ENCODE results near the gene AURKA.

AURKA gene

DNA sequence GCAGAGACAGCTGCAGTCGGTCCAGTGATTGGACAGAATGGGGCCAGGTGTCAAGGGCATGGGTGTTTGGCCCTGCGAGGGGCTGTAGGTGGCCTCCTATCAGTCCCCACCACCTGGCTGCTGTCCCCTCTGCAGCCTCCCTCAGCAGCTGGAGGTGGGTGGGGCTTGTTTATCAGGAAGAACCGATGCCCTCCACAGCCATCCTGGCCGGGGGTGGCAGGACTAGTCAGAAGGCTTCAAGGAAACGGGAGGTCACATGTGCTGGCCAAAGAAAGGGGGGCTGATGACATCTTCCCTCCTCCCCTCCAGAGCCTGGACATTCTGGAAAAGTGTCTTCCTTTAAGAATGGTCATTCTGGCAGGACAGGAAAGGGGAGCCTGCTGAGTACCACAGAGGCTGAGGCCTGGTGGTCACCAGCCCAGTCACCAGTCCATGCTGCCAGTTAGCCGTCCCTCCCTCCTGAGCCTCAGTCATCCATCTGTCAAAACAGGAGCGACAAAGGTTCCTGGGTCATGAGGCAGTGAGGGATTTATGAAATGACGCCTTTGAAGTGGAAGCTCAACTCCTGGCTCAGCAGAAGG lies 29.1 kb downstream of the AURKA start:
- H3K27me3 ChIP-seq (ENCODE audit: insufficient read depth, low read length, poor library complexity), result no peaks in the 10 kb centered on the region
- H3K4me3 ChIP-seq (ENCODE audit: low read depth in 1 of 2, low read length in 2 of 2), result no peak overlapping the region
- no peaks in the 10 kb centered on the region; the same call in 1 of the 2 replicates for H4K20me1 ChIP-seq (ENCODE audit: insufficient read depth, low read length)
- H2AFZ ChIP-seq (ENCODE audit: low read depth, low read length), result no peak overlapping the region
- peaks cover 21% of the 10 kb centered on the region for H3K4me1 ChIP-seq (ENCODE audit: insufficient read depth, low read length)
- ATAC-seq (ENCODE audit: insufficient read depth, low read depth), result no peak
- H3K4me2 ChIP-seq (ENCODE audit: insufficient read depth, low read length), result no peak overlapping the region
- H3K9ac ChIP-seq (ENCODE audit: low read depth, low read length), result no peak overlapping the region
- no peak overlapping the region for H3K27ac ChIP-seq (ENCODE audit: low read length)
- no peak for DNase-seq
- TF ChIP-seq, protein P1, sequence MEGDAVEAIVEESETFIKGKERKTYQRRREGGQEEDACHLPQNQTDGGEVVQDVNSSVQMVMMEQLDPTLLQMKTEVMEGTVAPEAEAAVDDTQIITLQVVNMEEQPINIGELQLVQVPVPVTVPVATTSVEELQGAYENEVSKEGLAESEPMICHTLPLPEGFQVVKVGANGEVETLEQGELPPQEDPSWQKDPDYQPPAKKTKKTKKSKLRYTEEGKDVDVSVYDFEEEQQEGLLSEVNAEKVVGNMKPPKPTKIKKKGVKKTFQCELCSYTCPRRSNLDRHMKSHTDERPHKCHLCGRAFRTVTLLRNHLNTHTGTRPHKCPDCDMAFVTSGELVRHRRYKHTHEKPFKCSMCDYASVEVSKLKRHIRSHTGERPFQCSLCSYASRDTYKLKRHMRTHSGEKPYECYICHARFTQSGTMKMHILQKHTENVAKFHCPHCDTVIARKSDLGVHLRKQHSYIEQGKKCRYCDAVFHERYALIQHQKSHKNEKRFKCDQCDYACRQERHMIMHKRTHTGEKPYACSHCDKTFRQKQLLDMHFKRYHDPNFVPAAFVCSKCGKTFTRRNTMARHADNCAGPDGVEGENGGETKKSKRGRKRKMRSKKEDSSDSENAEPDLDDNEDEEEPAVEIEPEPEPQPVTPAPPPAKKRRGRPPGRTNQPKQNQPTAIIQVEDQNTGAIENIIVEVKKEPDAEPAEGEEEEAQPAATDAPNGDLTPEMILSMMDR (IDR thresholded peaks at IDR 0.05; ENCODE audit: borderline replicate concordance, extremely low read depth, low read length, poor library complexity, severe bottlenecking), result no peak
- TF ChIP-seq EZH2 (IDR thresholded peaks at IDR 0.05; ENCODE audit: borderline replicate concordance, low read depth, low read length, severe bottlenecking), result no peak
- 0 out of 2 replicates have a peak, but pooled peaks cover 2% of the 10 kb centered on the region for H3K36me3 ChIP-seq (ENCODE audit: insufficient read depth, low read length)
- H3K9me3 ChIP-seq (ENCODE audit: insufficient read depth, low read length, severe bottlenecking), result no peaks in the 10 kb centered on the region
- no peaks in the 10 kb centered on the region for H3K79me2 ChIP-seq (ENCODE audit: insufficient read depth, low read length)

DNA sequence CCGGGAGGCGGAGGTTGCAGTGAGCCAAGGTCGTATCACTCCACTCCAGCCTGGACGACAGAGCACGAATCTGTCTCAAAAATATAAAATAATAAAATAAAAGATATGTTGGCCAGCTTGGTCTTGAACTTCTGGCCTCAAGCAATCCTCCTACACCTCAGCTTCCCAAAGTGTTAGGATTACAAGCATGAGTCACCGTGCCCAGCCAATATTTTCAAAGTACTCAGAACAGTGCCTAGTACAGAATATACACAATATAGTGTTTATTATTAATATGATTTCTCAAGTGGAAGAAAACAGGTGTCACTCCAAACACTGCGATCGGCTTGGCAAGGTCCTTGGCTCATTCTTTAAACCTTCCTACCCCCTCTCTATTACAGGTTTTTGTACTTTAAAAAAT lies 30.1 kb downstream of the AURKA start:
- Histone ChIP-seq H2AFZ (ENCODE audit: low read depth, low read length) (no peak overlapping the region), H3K9ac (ENCODE audit: low read depth, low read length) (no peak overlapping the region), H3K36me3 (ENCODE audit: insufficient read depth, low read length) (0 out of 2 replicates have a peak, but pooled peaks cover 2% of the 10 kb centered on the region), H3K9me3 (ENCODE audit: insufficient read depth, low read length, severe bottlenecking) (no peaks in the 10 kb centered on the region), H3K27ac (ENCODE audit: low read length) (no peak overlapping the region), H4K20me1 (ENCODE audit: insufficient read depth, low read length) (no peaks in the 10 kb centered on the region; the same call in 1 of the 2 replicates), H3K4me3 (ENCODE audit: low read depth in 1 of 2, low read length in 2 of 2) (no peak overlapping the region), H3K4me2 (ENCODE audit: insufficient read depth, low read length) (no peak overlapping the region), H3K79me2 (ENCODE audit: insufficient read depth, low read length) (no peaks in the 10 kb centered on the region), H3K27me3 (ENCODE audit: insufficient read depth, low read length, poor library complexity) (no peaks in the 10 kb centered on the region), H3K4me1 (ENCODE audit: insufficient read depth, low read length) (peaks cover 22% of the 10 kb centered on the region)
- TF ChIP-seq, protein P1 (IDR thresholded peaks at IDR 0.05; ENCODE audit: borderline replicate concordance, extremely low read depth, low read length, poor library complexity, severe bottlenecking), result no peak
- no peak for TF ChIP-seq EZH2 (IDR thresholded peaks at IDR 0.05; ENCODE audit: borderline replicate concordance, low read depth, low read length, severe bottlenecking)
- DNase-seq (no peak), ATAC-seq (ENCODE audit: insufficient read depth, low read depth) (no peak)

DNA sequence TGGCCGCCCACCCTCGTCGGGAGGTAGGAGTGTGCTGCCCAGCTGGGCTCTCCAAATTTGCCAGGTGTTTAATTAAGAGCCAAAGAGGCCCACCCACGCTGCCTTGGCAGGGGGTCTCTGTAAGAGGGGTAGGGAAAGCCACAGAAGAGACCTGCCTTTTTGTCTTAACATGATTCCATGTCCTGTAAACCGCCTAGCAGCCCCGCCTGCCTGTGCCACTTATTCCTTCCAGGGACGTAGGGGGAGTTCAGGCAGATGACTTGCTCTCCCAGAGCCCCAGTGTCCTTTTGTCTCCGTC lies 31.2 kb downstream of the AURKA start:
- no peak overlapping the region for H3K9ac ChIP-seq (ENCODE audit: low read depth, low read length)
- no peak overlapping the region for H3K27ac ChIP-seq (ENCODE audit: low read length)
- no peaks in the 10 kb centered on the region; the same call in 1 of the 2 replicates for H4K20me1 ChIP-seq (ENCODE audit: insufficient read depth, low read length)
- H3K9me3 ChIP-seq (ENCODE audit: insufficient read depth, low read length, severe bottlenecking), result no peaks in the 10 kb centered on the region
- no peaks in the 10 kb centered on the region for H3K27me3 ChIP-seq (ENCODE audit: insufficient read depth, low read length, poor library complexity)
- H3K4me2 ChIP-seq (ENCODE audit: insufficient read depth, low read length), result no peak overlapping the region
- TF ChIP-seq EZH2 (IDR thresholded peaks at IDR 0.05; ENCODE audit: borderline replicate concordance, low read depth, low read length, severe bottlenecking), result no peak
- TF ChIP-seq, protein P1 (IDR thresholded peaks at IDR 0.05; ENCODE audit: borderline replicate concordance, extremely low read depth, low read length, poor library complexity, severe bottlenecking), result no peak
- DNase-seq, result no peak
- H3K4me3 ChIP-seq (ENCODE audit: low read depth in 1 of 2, low read length in 2 of 2), result no peak overlapping the region
- no peaks in the 10 kb centered on the region for H3K79me2 ChIP-seq (ENCODE audit: insufficient read depth, low read length)
- no peak overlapping the region for H2AFZ ChIP-seq (ENCODE audit: low read depth, low read length)
- ATAC-seq (ENCODE audit: insufficient read depth, low read depth), result no peak
- H3K4me1 ChIP-seq (ENCODE audit: insufficient read depth, low read length), result peaks cover 22% of the 10 kb centered on the region
- H3K36me3 ChIP-seq (ENCODE audit: insufficient read depth, low read length), result 0 out of 2 replicates have a peak, but pooled peaks cover under 1% of the 10 kb centered on the region

Data from DND-41 (cell line).